Mammary microvascular endothelial cell (primary cell): ENCODE measurements around the gene PRR22. TPM values are rescaled to one million over a fixed set of nuclear protein-coding genes. Genes with fewer than 3 reads are reported as not detected.

Source experiments
- total RNA-seq: library from RNA; depleted of rRNA; stranded (reverse); fragments of >200 nt; gene quantifications from 2 replicates; pipeline ENCODE4 v1.2.3, GENCODE V29; 2015

PRR22 gene
- 0.44 and 0.60 TPM in 2 replicates for total RNA-seq

GRCh38 chr19:5784581-5785147 is at the start of gene PRR22:
Gene PRR22 (minus strand): TSS chr19:5784746. CDS start chr19:5784660, 86 bp downstream.

DNA sequence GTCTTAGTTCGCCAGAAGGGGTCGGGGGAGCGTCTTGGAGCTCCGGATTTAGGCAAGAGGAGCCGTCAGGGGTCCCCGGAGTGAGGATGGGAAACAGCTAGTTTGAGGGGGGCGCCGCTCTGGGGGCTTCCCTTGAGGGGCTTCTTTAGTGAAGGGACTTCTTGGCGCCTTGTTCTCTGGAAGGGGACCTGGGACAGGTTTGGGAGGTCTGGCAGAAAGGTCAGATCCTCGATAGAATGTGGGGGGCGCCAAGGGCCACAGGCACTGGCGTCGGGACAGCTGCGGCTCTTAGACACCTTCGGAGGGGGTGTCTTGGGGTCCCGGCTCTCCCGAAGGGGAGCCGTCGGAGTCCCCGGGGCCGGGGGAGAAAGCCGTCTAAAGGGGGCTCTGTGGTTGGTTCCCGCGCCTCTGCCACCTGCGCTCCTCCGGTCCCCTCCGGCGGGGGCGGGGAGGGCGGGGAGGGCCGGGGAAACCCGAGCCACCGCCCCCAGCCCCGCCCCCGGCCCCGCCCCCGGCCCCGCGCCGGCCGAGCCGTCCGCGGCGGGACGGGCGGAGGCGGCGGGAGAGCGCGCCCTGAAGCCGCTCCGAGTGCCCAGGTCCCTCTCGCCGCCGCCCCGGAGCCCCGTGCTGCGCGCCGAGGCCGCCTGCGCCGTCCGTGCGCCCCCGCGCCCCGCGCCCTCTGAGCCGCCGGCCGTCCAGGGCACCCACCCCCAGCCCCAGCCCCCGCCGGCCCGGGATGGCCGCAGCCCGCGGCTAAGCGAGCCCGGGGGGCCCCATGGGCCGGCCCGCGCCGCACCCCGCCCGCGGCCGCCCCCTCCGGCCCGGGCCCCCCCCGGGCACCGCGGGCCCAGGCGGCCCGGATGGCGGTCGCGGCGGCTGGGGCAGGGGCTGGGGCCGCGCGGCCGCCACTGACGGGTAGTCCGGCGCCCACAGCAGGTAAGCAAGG is 20.2 kb upstream of the PRR22 start, which contains the start of gene NRTN:
Gene NRTN, plus strand, starts transcription at position 552 of the 946 bp plus-strand sequence. CDS start 19,099 bp downstream, outside the sequence.

DNA sequence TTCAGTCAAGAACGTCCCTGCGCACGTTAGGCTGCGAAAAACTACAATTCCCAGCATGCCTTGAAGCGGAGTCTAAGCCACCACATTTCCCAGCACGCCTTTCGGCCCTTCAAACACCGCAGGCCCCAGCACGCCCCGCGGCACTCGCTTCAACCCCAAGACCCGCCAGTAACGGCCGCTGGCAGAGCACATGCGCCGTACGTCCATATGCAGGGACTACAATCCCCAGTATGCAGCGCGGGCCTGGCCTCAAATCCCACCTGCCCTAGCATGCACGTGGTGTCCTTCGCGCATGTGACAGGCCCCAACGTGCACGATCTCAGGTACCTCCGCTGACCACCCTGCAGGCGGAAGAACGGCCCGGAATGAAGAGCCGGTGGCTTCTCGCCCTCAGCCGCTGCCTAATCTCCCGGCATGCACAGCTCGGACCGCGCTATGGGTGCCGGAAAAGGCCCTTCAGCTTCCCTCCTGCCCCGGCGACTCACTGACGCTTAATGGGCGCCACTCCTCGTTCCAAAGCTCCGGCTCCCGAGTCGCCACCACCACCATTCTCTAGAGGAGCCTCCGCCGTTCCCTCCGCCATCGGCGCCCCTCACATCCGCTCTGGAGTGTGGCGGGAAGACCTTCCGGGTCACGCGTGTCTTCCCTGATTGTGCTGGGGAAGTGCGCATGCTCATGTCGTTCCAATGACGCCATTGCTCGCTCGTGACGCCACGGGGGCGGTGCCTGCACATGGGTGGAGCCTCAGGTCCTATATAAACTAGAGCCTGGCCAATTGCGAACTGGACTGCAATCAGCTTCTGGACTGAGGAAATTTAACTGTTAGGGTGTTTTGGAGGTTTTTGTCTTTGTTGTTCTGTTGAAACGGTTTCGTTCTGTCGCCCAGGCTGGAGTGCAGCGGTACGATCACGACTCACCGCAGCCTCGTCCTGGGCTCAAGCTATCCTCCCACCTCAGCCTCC is 6.3 kb upstream of the PRR22 start, which contains the start of gene DUS3L:
Gene DUS3L, minus strand, starts transcription at position 605 of the 962 bp plus-strand sequence. Its CDS starts 22 bp downstream, at position 583.

Other genes with a start within 250 kb of the PRR22 start
- gene TINCR, start 216.8 kb downstream of the PRR22 start, total RNA-seq, result 0.15 and 0.53 TPM in 2 replicates
- gene SAFB2, start 162.0 kb downstream of the PRR22 start, total RNA-seq, result 12.5 and 18.2 TPM in 2 replicates
- gene SAFB, start 161.7 kb downstream of the PRR22 start, total RNA-seq, result 27.6 and 39.0 TPM in 2 replicates
- gene MICOS13, start 104.2 kb downstream of the PRR22 start, total RNA-seq, result 59.6 and 66.4 TPM in 2 replicates
- 2.6 and 4.5 TPM in 2 replicates for gene HSD11B1L, start 103.7 kb downstream of the PRR22 start, total RNA-seq
- 1,353 and 1,639 TPM in 2 replicates for gene RPL36, start 94.5 kb downstream of the PRR22 start, total RNA-seq
- gene LONP1, start 64.6 kb downstream of the PRR22 start, total RNA-seq, result 115 and 130 TPM in 2 replicates
- not detected in 2 replicates for gene CATSPERD, start 64.1 kb downstream of the PRR22 start, total RNA-seq
- 34.8 and 43.3 TPM in 2 replicates for gene DUS3L, start 6.4 kb upstream of the PRR22 start, total RNA-seq
- gene NRTN, start 20.3 kb upstream of the PRR22 start, total RNA-seq, result not detected in 2 replicates
- gene FUT6, start 55.0 kb upstream of the PRR22 start, total RNA-seq, result not detected in 2 replicates
- not detected in 2 replicates for gene FUT3, start 66.7 kb upstream of the PRR22 start, total RNA-seq
- not detected in 2 replicates for gene FUT5, start 85.8 kb upstream of the PRR22 start, total RNA-seq
- 359 and 363 TPM in 2 replicates for gene NDUFA11, start 119.0 kb upstream of the PRR22 start, total RNA-seq
- 2.8 and 3.0 TPM in 2 replicates for gene VMAC, start 120.1 kb upstream of the PRR22 start, total RNA-seq
- 0.89 and 1.3 TPM in 2 replicates for gene CAPS, start 129.5 kb upstream of the PRR22 start, total RNA-seq
- gene RANBP3, start 193.4 kb upstream of the PRR22 start, total RNA-seq, result 53.2 and 63.1 TPM in 2 replicates